Measurements from ENCODE around the gene RPL13A. TPM values are rescaled to one million over a fixed set of nuclear protein-coding genes. Genes with fewer than 3 reads are reported as not detected.
A peak's percentile ranks its signal among the peaks of the same experiment; 100 is the strongest.

RPL13A gene
- total RNA-seq, 1 donor from 2014 or later: 3,026 TPM

DNA sequence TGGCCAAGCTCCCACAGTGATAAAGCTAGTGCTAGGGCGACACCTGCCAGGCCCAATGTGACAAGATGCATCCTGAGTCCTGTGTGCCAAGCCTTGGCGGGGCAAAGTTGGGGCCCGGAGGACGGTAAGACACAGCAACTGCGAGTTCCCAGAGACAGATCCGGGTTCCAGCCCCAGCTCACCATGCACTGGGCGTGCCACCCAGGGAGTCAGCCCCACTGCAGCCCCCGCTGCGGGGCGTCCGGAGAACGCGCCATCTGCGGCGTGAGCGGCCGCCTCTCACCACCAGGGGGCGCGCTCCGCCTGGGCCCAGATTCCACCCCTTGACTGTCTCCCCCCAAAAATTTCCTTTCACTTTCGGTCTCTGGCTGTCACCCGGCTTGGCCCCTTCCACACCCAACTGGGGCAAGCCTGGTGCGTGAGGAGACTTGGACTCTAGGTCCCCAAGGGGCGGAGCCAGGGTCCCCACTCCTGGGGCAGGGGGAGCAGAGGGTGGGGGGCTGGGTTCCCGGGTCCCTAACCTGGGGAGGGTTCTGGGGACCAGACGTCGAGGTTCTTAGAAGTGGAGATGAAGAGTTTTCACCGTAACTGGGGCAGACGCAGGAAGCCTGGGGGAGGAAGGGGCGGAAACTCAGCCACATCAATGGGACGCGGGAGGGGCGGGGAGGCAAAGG is 13.4 kb upstream of the RPL13A start, which contains the start of gene FLT3LG:
Gene FLT3LG, plus strand, starts transcription at position 348 of the 674 bp plus-strand sequence. CDS start 425 bp downstream, outside the sequence.
- Mint-ChIP-seq H3K36me3 (ENCODE audit: low read depth) (peaks cover 1% of the 10 kb centered on the region), H3K4me3 (no peak within 1 kb of the TSS), H3K4me1 (peaks cover 14% of the 10 kb centered on the region), H3K27ac (ENCODE audit: unreplicated experiment) (peak within 1 kb of the TSS; percentile 71), H3K9me3 (no peaks in the 10 kb centered on the region), H3K27me3 (ENCODE audit: low read depth) (peaks cover 25% of the 10 kb centered on the region)
- TF ChIP-seq, protein P1, sequence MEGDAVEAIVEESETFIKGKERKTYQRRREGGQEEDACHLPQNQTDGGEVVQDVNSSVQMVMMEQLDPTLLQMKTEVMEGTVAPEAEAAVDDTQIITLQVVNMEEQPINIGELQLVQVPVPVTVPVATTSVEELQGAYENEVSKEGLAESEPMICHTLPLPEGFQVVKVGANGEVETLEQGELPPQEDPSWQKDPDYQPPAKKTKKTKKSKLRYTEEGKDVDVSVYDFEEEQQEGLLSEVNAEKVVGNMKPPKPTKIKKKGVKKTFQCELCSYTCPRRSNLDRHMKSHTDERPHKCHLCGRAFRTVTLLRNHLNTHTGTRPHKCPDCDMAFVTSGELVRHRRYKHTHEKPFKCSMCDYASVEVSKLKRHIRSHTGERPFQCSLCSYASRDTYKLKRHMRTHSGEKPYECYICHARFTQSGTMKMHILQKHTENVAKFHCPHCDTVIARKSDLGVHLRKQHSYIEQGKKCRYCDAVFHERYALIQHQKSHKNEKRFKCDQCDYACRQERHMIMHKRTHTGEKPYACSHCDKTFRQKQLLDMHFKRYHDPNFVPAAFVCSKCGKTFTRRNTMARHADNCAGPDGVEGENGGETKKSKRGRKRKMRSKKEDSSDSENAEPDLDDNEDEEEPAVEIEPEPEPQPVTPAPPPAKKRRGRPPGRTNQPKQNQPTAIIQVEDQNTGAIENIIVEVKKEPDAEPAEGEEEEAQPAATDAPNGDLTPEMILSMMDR (conservative IDR thresholded peaks at IDR 0.05): peak; percentile 96
- DNase-seq (ENCODE audit: low read depth, low spot score): peak; percentile 61

DNA sequence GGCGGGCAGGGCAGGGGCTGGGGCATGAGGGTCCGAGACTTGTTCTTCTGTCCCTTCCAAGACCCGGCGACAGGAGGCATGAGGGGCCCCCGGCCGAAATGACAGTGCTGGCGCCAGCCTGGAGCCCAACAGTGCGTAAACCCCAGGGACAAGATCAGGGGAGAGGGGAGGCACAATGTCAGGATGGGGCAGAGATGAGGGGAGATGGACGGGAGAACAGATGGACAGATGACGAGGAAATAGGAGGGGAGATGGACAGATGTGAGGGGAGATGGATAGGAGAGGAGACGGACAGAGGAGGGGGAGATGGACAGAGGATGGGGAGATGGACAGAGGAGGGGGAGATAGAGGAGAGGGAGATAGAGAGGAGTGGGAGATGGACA is 12.9 kb upstream of the RPL13A start:
- DNase-seq (ENCODE audit: low read depth, low spot score): no peak
- TF ChIP-seq, protein P1 (conservative IDR thresholded peaks at IDR 0.05): no peak
- Mint-ChIP-seq H3K9me3 (no peaks in the 10 kb centered on the region), H3K27me3 (ENCODE audit: low read depth) (peaks cover 25% of the 10 kb centered on the region), H3K36me3 (ENCODE audit: low read depth) (no peaks in the 10 kb centered on the region), H3K4me3 (no peak overlapping the region), H3K27ac (ENCODE audit: unreplicated experiment) (no peak overlapping the region), H3K4me1 (peaks cover 14% of the 10 kb centered on the region)

DNA sequence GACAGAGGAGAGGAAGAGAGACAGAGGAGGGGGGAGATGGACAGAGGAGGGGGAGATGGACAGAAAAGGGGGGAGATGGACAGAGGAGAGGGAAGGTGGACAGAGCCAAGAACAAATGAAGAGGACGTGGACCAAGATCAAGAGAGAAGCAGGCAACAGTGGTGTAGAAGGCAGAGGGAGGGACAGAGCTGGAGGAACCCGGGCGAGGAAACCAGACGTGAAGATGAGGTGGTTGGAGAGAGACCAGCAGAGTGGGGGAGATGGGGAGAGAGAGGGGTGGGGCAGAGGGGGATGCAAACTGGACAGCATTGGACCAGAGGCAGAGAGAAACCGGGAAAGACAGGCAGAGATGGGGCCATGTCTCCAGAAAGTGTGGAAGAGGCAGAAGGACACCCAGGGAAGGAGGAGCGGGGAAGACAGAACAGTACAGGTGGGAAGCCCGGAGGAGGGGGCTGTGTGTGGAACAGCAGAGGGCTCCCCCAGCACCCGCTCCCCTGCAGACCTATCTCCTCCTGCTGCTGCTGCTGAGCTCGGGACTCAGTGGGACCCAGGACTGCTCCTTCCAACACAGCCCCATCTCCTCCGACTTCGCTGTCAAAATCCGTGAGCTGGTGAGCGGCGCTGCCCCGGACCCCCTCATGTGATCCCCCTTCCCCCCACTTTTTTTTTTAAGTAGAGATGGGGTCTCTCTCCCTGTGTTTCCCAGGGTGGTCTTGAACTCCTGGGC is 12.1 kb upstream of the RPL13A start:
- Mint-ChIP-seq H3K9me3 (no peaks in the 10 kb centered on the region), H3K36me3 (ENCODE audit: low read depth) (no peaks in the 10 kb centered on the region), H3K4me1 (peaks cover 14% of the 10 kb centered on the region), H3K27ac (ENCODE audit: unreplicated experiment) (no peak overlapping the region), H3K4me3 (no peak overlapping the region), H3K27me3 (ENCODE audit: low read depth) (peaks cover 25% of the 10 kb centered on the region)
- no peak for DNase-seq (ENCODE audit: low read depth, low spot score)
- TF ChIP-seq, protein P1 (conservative IDR thresholded peaks at IDR 0.05): no peak

DNA sequence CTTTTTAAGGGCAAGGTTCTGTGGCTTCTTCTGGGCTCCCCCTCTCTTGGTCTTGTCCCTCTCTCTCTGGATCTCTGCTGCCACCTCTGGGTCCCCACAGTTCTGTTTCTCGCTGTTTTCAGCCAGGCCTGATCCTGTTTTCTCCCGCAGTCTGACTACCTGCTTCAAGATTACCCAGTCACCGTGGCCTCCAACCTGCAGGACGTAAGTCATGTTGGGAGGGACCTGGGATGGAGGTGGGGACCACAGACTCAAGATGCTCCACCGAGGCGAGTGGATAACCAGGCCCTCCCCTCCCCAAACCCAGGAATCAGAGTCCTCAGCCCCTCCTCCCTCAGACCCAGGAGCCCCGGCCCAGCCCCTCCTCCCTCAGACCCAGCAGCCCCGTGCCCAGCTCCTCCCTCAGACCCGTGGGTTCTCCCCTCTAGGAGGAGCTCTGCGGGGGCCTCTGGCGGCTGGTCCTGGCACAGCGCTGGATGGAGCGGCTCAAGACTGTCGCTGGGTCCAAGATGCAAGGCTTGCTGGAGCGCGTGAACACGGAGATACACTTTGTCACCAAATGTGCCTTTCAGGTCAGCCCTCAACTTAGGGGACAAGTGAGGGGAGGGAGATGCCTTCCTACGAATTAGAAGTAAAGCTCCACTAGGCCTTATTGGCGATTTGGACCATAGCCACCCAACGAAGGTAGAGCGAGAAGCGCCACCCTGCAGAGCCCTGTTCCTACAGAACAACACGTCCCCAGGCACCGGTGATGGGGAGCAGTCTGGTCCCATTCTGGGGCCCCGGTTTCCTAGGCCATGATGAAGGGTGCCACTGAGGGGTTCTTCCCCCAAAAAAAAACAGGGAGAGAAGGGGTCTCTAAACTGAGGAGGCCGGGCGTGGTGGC is 11.2 kb upstream of the RPL13A start:
- TF ChIP-seq, protein P1 (conservative IDR thresholded peaks at IDR 0.05): peak; percentile 67
- Mint-ChIP-seq H3K27ac (ENCODE audit: unreplicated experiment) (no peak overlapping the region), H3K4me3 (peak overlapping the region; percentile 71), H3K9me3 (no peaks in the 10 kb centered on the region), H3K36me3 (ENCODE audit: low read depth) (no peaks in the 10 kb centered on the region), H3K27me3 (ENCODE audit: low read depth) (peaks cover 25% of the 10 kb centered on the region), H3K4me1 (peaks cover 14% of the 10 kb centered on the region)
- DNase-seq (ENCODE audit: low read depth, low spot score): peak; percentile 78

DNA sequence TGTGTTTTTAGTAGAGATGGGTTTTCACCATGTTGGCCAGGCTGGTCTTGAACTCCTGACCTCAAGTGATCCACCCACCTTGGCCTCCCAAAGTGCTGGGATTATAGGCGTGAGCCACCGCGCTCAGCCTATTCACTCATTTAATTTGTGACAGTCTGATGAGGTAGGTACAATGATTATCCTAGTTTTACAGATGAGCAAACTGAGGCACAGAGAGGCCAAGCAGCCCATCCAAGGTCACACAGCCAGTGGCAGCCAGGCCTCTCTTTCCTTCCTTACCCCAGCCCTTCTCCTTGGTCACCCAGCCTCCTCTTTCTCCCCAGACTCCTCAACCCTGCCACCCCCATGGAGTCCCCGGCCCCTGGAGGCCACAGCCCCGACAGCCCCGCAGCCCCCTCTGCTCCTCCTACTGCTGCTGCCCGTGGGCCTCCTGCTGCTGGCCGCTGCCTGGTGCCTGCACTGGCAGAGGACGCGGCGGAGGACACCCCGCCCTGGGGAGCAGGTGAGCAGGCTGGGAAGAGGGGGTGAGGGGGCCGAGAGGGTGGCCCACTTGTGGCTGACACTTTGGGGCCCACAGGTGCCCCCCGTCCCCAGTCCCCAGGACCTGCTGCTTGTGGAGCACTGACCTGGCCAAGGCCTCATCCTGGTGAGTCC is 7.3 kb upstream of the RPL13A start:
- H3K27me3 Mint-ChIP-seq (ENCODE audit: low read depth): peaks cover 14% of the 10 kb centered on the region
- H3K4me1 Mint-ChIP-seq: peaks cover 9% of the 10 kb centered on the region
- TF ChIP-seq, protein P1 (conservative IDR thresholded peaks at IDR 0.05): no peak
- no peak overlapping the region for H3K27ac Mint-ChIP-seq (ENCODE audit: unreplicated experiment)
- no peaks in the 10 kb centered on the region for H3K9me3 Mint-ChIP-seq
- H3K36me3 Mint-ChIP-seq (ENCODE audit: low read depth): no peaks in the 10 kb centered on the region
- no peak overlapping the region for H3K4me3 Mint-ChIP-seq
- no peak for DNase-seq (ENCODE audit: low read depth, low spot score)

All from neural crest cell (in vitro differentiated cells).